HEK293 (cell line): Measurements from ENCODE around the gene AGAP1.

Source experiments
- CTCF ChIP-seq: fragments of 450-650 bp; formaldehyde crosslinking; IDR thresholded peaks from 2 replicates; pipeline ENCODE4 v1.5.1; 2016; ENCODE audit warnings: missing biosample characterization, missing genetic modification characterization
- HOXA7 ChIP-seq: sonication (generic); formaldehyde crosslinking; IDR thresholded peaks from 2 replicates; pipeline ENCODE4 v1.8.1; 2022; ENCODE audit warnings: missing genetic modification reagents, borderline replicate concordance
- OVOL3 ChIP-seq: fragments of 450-650 bp; formaldehyde crosslinking; IDR thresholded peaks from 2 replicates; pipeline ENCODE4 v1.5.1; 2016; ENCODE audit warnings: missing biosample characterization, missing genetic modification characterization
- ZFP37 ChIP-seq: fragments of 450-650 bp; formaldehyde crosslinking; IDR thresholded peaks from 2 replicates; pipeline ENCODE4 v1.5.1; 2016; ENCODE audit warnings: missing biosample characterization, missing genetic modification characterization
- ZNF24 ChIP-seq: fragments of 450-650 bp; formaldehyde crosslinking; IDR thresholded peaks from 2 replicates; pipeline ENCODE4 v1.5.1; 2016; ENCODE audit warnings: missing biosample characterization, missing genetic modification characterization
- ZNF426 ChIP-seq: fragments of 450-650 bp; formaldehyde crosslinking; IDR thresholded peaks from 2 replicates; pipeline ENCODE4 v1.5.1; 2017; ENCODE audit warnings: missing biosample characterization, missing genetic modification characterization, mild to moderate bottlenecking, inconsistent platforms, moderate library complexity
- ZNF785 ChIP-seq: fragments of 450-650 bp; formaldehyde crosslinking; IDR thresholded peaks from 2 replicates; pipeline ENCODE4 v1.5.1; 2016; ENCODE audit warnings: missing biosample characterization, missing genetic modification characterization

- TF ChIP-seq ZNF426 (tag by site-specific recombination) = no peak
- TF ChIP-seq ZNF24 (tag by site-specific recombination) = no peak
- TF ChIP-seq ZNF785 (tag by site-specific recombination) = no peak
- no peak for TF ChIP-seq OVOL3 (tag by site-specific recombination)
- TF ChIP-seq HOXA7 (CRISPR knock-in tag) = no peak
- no peak for TF ChIP-seq CTCF (tag by site-specific recombination)
- no peak for TF ChIP-seq ZFP37 (tag by site-specific recombination)
These were observed 383.5 kb downstream of the AGAP1 start for GRCh38 chr2:235877275-235877802.
